Ramos (cell line): ENCODE results near the gene EEF1AKMT3.

Source experiments
- in situ Hi-C: fragments of 300-500 bp; cut with MboI; formaldehyde crosslinking; loops from one replicate; pipeline ENCODE4 v1.14.3; 2022; ENCODE audit warnings: low sequenced_read_pairs; ENCODE audit not compliant: unreplicated experiment

EEF1AKMT3 gene

DNA sequence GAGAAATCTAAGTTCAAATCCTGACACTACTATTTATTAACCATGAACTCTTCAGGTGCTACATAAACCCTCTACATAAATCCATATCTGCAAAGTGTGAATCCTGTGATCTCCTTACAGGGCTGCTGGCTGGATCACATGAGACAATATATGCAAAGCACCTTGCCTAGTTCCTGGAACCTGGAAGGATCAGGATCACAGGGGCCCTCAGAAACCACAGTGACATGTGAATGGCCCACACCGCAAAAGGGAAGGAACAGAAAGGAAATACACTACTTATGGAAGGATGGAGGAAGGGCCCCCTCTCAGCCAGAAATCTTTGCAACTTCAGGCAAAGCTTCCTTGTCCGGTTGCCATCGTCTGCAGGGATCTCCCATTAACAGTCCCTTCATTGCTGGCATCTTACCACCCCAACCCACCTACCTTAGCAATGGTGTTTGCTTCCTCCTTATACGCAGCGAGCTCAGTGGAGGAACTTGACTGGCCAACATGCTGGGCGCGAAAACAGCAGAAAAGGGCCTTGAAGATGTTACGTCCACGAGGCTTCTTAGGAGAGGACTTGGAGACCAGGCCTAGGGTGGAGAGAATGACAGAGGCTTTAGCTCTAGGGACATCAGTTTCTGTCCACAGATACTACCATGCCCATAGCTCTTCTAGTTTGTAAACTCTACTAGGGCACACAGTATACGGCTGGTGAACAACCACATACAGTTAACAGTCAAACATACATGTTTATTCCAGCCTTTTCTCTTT, 56.8 kb downstream of the EEF1AKMT3 start:
- in situ Hi-C loops, result loop anchor here (5.0 kb wide), 1 partner anchor 78 kb away; no protein-coding TSS in a partner anchor

- in situ Hi-C loops, result no loop called here
These were observed 58.0 kb downstream of the EEF1AKMT3 start for GRCh38 chr12:57830393-57830792.
